Motor neuron (in vitro differentiated cells): ENCODE data around the gene UBL3. TPM values are rescaled to one million over a fixed set of nuclear protein-coding genes. Genes with fewer than 3 reads are reported as not detected.

Experiments used
- ATAC-seq, 8 experiments: fragments of 200-7000 bp; cut with Tn5 transposase; replicated peaks in 6 of 8; 2 replicates each; pipeline ENCODE4 v1.8.0; 2021; ENCODE audit warnings: mild to moderate bottlenecking in 8 of 8, moderate library complexity in 8 of 8
- H3K27ac ChIP-seq, 2 donors: fragments of 250-450 bp; sonication (Bioruptor Pico); 2 replicates each; pipeline ENCODE4 v1.9.0; 2021; ENCODE audit warnings: antibody characterized with exemption in 2 of 2, mild to moderate bottlenecking in 2 of 2, moderate library complexity in 1 of 2
- H3K4me1 ChIP-seq, 2 donors: fragments of 250-450 bp; sonication (Bioruptor Pico); replicated peaks in 1 of 2; 2 replicates each; pipeline ENCODE4 v1.6.1; 2021; ENCODE audit warnings: antibody characterized with exemption in 2 of 2, mild to moderate bottlenecking in 2 of 2, moderate library complexity in 1 of 2
- H3K4me3 ChIP-seq, 5 donors: fragments of 250-450 bp; sonication (Bioruptor Pico); 2 replicates each; pipeline ENCODE4 v1.9.0; 2021; ENCODE audit warnings: antibody characterized with exemption in 5 of 5, mild to moderate bottlenecking in 5 of 5, moderate library complexity in 4 of 5
- WGBS, 10 experiments: fragments of 450-650 bp; shearing (Covaris generic); methylation state at CpG; one replicate each; pipeline ENCODE4 v1.0.0; 2022; 5-methylcytosine and 5-hydroxymethylcytosine counted together
- in situ Hi-C, 9 experiments: fragments of 400-800 bp; cut with MboI; loops; one replicate each; pipeline ENCODE4 v1.15.0; 2021; ENCODE audit warnings: low sequenced_read_pairs in 9 of 9, low pct_unique_long_range_greater_than_20kb in 2 of 9; ENCODE audit not compliant: unreplicated experiment in 9 of 9
- total RNA-seq, 8 experiments: library from RNA; unstranded; fragments of 300-600 nt; gene quantifications; 2 replicates each; pipeline versions ENCODE4 v1.2.3 to v1.2.4, GENCODE V29; 2022

The UBL3 gene
- total RNA-seq, 8 experiments from 2014 or later, result 11.6 to 39.0 (median 23.2) TPM

GRCh38 chr13:29801102-29801501 is 49.3 kb downstream of the UBL3 start:
- H3K4me3 ChIP-seq, result no peak overlapping the region
- in situ Hi-C loops, result no loop called here
- ATAC-seq, result no peak
- H3K27ac ChIP-seq, result no peak overlapping the region
- no peaks in the 10 kb centered on the region for H3K4me1 ChIP-seq
- WGBS, 10 experiments, result 63 to 100% (median 93%) methylated on average over 1 to 2 of the region's 4 CpGs; no CpG with 5 or more reads in 4 of the 10 experiments

GRCh38 chr13:29800687-29801086 is 49.7 kb downstream of the UBL3 start:
- H3K4me1 ChIP-seq, result no peaks in the 10 kb centered on the region
- no peak overlapping the region for H3K27ac ChIP-seq
- no peak for ATAC-seq
- WGBS, 10 experiments, result 76 to 97% (median 91%) methylated on average over 3 to 5 of the region's 6 CpGs
- in situ Hi-C loops, result no loop called here
- H3K4me3 ChIP-seq, result no peak overlapping the region

GRCh38 chr13:29799041-29799440 is 51.4 kb downstream of the UBL3 start:
- in situ Hi-C loops, result loop anchor here in 2 of 9 experiments (25.0 kb wide), 1 partner anchor 313 kb away; no protein-coding TSS in a partner anchor
- Histone ChIP-seq H3K27ac (no peak overlapping the region), H3K4me3 (no peak overlapping the region), H3K4me1 (no peaks in the 10 kb centered on the region)
- no peak for ATAC-seq
- 38 to 100% (median 84%) methylated on average over 1 to 2 of the region's 2 CpGs; no CpG with 5 or more reads in 3 of the 10 experiments for WGBS, 10 experiments

- in situ Hi-C loops, result loop anchor here in 2 of 9 experiments (25.0 kb wide), 1 partner anchor 320 kb away; no protein-coding TSS in a partner anchor
- ATAC-seq, result peak in 4 of 8 experiments; percentile 50 to 64 (median 62)
- H3K4me3 ChIP-seq, result no peak overlapping the region
These were observed 58.2 kb downstream of the UBL3 start for GRCh38 chr13:29791997-29792780.

GRCh38 chr13:29791508-29791907 is 58.9 kb downstream of the UBL3 start:
- in situ Hi-C loops, result loop anchor here in 2 of 9 experiments (25.0 kb wide), 1 partner anchor 321 kb away; no protein-coding TSS in a partner anchor
- no peak for ATAC-seq
- Histone ChIP-seq H3K4me1 (peaks cover 8 to 12% of the 10 kb centered on the region in 2 donors), H3K27ac (no peak overlapping the region), H3K4me3 (no peak overlapping the region)
- WGBS, 10 experiments, result 17 to 100% (median 100%) methylated on average over 1 of the region's 1 CpG

More at GRCh38 chr13:29791997-29792780, 58.2 kb downstream of the UBL3 start:
- 50 to 100% (median 73%) methylated on average over 1 to 5 of the region's 5 CpGs for WGBS, 10 experiments
- Histone ChIP-seq H3K27ac (no peak overlapping the region), H3K4me1 (peaks cover 8 to 12% of the 10 kb centered on the region in 2 donors)

GRCh38 chr13:29786698-29787097 is 63.7 kb downstream of the UBL3 start:
- no peak for ATAC-seq
- Histone ChIP-seq H3K27ac (no peak overlapping the region), H3K4me3 (no peak overlapping the region), H3K4me1 (no peaks in the 10 kb centered on the region)
- 36 to 100% (median 84%) methylated on average over 1 of the region's 1 CpG; no CpG with 5 or more reads in 2 of the 10 experiments for whole genome bisulfite sequencing, 10 experiments
- in situ Hi-C loops, result loop anchor here in 2 of 9 experiments (25.0 kb wide), 1 partner anchor 326 kb away; no protein-coding TSS in a partner anchor

- Histone ChIP-seq H3K4me1 (no peaks in the 10 kb centered on the region), H3K4me3 (no peak overlapping the region), H3K27ac (no peak overlapping the region)
- in situ Hi-C loops, result loop anchor here in 2 of 9 experiments (25.0 kb wide), 1 partner anchor 326 kb away; no protein-coding TSS in a partner anchor
- ATAC-seq, result no peak
These were observed 64.4 kb downstream of the UBL3 start for GRCh38 chr13:29785978-29786377.

- Histone ChIP-seq H3K4me1 (no peaks in the 10 kb centered on the region), H3K27ac (no peak overlapping the region), H3K4me3 (no peak overlapping the region)
- WGBS, 10 experiments, result 29 to 100% (median 88%) methylated on average over 1 of the region's 1 CpG; no CpG with 5 or more reads in 5 of the 10 experiments
- in situ Hi-C loops, result loop anchor here in 2 of 9 experiments (25.0 kb wide), 1 partner anchor 330 kb away; no protein-coding TSS in a partner anchor
- no peak for ATAC-seq
These were observed 67.6 kb downstream of the UBL3 start for GRCh38 chr13:29782798-29783197.

- Histone ChIP-seq H3K27ac (no peak overlapping the region), H3K4me3 (no peak overlapping the region), H3K4me1 (peaks cover 0 to 5% of the 10 kb centered on the region in 2 donors)
- ATAC-seq, result no peak
- 50 to 100% (median 80%) methylated on average over 1 of the region's 1 CpG; no CpG with 5 or more reads in 1 of the 10 experiments for WGBS, 10 experiments
- in situ Hi-C loops, result loop anchor here in 3 of 9 experiments (10.0 to 25.0 kb wide), 2 partner anchors 330 to 337 kb away; no protein-coding TSS in a partner anchor
These were observed 75.6 kb downstream of the UBL3 start for GRCh38 chr13:29774830-29775229.

GRCh38 chr13:29771247-29771646 is 79.2 kb downstream of the UBL3 start:
- in situ Hi-C loops, result loop anchor here in 1 of 9 experiments (10.0 kb wide), 1 partner anchor 334 kb away; no protein-coding TSS in a partner anchor
- H3K4me1 ChIP-seq, result peaks cover 6 to 16% of the 10 kb centered on the region in 2 donors
- no peak overlapping the region for H3K27ac ChIP-seq
- ATAC-seq, result peak in 3 of 8 experiments; percentile 22 to 45 (median 38)
- WGBS, 10 experiments, result 22 to 100% (median 67%) methylated on average over 1 to 2 of the region's 2 CpGs
- no peak overlapping the region for H3K4me3 ChIP-seq

- ATAC-seq, result peak in 5 of 8 experiments; percentile 69 to 81 (median 70)
- Histone ChIP-seq H3K4me1 (peaks cover 6 to 17% of the 10 kb centered on the region in 2 donors), H3K27ac (no peak overlapping the region), H3K4me3 (no peak overlapping the region)
- 0 to 78% (median 33%) methylated on average over 1 to 5 of the region's 5 CpGs; no CpG with 5 or more reads in 1 of the 10 experiments for WGBS, 10 experiments
- in situ Hi-C loops, result no loop called here
These were observed 83.4 kb downstream of the UBL3 start for GRCh38 chr13:29767006-29767405.

GRCh38 chr13:29763436-29764180 is 86.8 kb downstream of the UBL3 start:
- Histone ChIP-seq H3K4me1 (peaks cover 6 to 12% of the 10 kb centered on the region in 2 donors), H3K4me3 (no peak overlapping the region), H3K27ac (no peak overlapping the region)
- ATAC-seq, result peak in 2 of 8 experiments; percentile 65 to 93
- in situ Hi-C loops, result no loop called here
- WGBS, 10 experiments, result 10 to 96% (median 27%) methylated on average over 1 to 2 of the region's 2 CpGs; no CpG with 5 or more reads in 2 of the 10 experiments
